GM21390 (cell line): Measurements from ENCODE around the gene ZP2.
"Not testable (repeated sequence)": the region's sequence is repeated elsewhere in the genome, so short reads cannot be mapped to it uniquely, and the experiment has no call there.

ENCODE experiments used
- ATAC-seq: cut with Tn5 transposase; IDR thresholded peaks from one replicate; pipeline ENCODE4 v1.9.1; 2021; ENCODE audit not compliant: unreplicated experiment

Gene ZP2

DNA sequence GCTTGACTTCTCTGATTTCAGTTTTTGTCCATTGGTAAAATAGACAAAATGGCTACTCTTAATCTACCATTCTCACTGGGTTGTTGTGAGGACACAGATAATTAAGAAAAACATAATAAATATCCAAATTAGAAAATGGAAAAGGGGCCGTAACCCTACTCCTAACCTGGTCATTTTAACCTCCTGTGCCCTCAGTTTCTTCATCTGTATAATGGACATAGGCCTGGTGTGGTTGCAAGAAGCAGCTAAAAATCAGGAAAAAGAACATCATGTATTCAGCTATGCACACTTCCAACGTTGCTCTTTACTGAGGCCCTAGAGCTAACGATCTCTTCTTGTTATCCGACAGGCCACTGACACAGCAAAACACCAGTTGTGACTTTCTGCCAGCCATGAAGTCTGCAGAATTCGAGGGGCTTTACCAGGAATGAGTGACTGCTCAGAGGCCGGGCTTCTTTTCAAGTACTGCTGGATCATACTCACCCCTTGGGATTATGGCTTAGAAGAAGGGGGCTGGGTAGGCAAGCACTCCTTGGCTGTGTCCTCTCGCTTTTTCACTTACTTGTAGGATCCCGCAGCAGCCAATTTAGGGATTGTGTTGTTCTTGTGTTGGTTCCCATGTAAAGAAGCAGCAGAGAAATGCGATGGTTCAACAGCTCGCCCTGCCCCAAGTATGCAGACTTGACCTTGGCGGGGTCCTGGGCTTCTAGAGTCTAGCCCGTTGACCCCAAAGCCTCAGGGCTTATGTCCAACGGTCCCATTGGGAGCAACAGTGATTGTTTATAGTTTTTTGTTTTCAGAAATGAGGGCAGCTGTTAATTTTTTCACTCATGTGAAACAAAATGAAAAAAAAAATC lies 32.0 kb downstream of the ZP2 start:
- no peak for ATAC-seq

- no peak for ATAC-seq
These were observed 36.0 kb downstream of the ZP2 start for GRCh38 chr16:21175397-21175796.

DNA sequence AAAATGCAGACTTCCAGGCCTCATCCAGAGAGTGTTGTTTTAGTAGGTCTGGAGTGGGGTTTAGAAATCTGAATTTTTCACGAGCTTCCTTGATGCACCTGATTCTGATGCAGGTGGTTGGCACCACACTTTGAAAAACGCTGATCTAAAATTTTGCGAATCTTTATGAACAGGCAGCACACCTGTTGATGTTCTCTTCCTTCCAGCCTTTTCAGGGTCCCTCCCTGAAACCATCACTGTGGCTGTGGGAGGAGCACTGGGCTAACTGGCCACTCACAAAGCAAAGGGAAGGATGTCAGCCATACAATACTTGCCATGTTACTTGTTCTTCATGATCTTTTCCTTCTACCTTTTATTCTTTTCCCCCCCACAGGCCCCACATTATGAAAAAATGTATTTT lies 38.7 kb downstream of the ZP2 start:
- no peak for ATAC-seq

GRCh38 chr16:21170116-21170515 lies 41.3 kb downstream of the ZP2 start:
- not testable (repeated sequence) for ATAC-seq

DNA sequence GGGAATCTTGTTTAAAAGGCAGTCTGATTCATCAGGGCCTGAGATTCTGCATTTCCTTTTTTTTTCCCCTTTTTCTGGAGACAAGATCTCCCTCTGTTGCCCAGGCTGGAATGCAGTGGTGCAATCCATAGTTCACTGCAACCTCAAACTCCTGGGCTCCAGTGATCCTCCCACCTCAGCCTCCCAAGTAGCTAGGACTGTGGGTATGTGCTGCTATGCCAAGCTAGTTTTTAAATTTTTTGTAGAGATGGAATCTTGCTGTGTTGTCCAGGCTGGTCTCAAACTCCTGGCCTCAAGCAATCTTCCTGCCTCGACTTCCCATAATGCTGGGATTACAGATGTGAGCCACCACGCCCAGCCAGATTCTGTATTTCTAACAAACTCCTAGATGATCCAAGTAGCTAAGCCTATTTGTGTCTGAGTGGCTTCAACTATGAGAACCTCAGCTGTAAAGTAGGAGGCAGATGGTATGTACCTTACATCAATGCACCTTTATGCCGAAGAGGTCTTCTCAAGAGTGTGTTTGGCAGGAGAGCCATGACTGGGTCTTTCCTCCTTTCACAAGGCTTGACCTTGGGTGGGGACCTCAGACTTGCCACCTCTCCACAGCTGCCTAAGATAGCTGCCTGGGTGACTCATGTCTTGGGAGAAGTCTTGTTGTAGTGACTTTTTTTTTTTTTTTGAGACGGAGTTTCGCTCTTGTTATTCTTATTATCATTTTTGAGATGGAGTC lies 42.0 kb downstream of the ZP2 start:
- no peak for ATAC-seq

- no peak for ATAC-seq
These were observed 43.3 kb downstream of the ZP2 start for GRCh38 chr16:21167929-21168602.

DNA sequence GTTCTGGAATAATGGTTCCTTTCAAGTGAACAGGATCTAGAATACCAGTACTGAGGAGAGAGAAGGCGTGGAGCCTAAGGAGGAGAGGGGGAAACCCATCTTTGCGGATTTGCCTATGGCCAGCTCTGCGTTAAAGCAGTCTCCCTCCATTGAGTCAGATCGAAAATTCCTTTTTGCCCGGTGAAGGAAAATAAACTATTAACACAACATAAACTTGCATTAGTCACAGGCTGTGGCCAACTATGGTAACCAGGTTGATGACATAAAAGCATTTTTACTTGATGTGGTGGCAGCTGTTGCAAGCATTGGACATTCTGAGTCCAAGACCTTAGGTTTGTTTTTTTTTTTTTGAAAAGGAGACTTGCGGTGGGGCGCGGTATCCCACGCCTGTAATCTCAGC lies 44.0 kb downstream of the ZP2 start:
- ATAC-seq = no peak

DNA sequence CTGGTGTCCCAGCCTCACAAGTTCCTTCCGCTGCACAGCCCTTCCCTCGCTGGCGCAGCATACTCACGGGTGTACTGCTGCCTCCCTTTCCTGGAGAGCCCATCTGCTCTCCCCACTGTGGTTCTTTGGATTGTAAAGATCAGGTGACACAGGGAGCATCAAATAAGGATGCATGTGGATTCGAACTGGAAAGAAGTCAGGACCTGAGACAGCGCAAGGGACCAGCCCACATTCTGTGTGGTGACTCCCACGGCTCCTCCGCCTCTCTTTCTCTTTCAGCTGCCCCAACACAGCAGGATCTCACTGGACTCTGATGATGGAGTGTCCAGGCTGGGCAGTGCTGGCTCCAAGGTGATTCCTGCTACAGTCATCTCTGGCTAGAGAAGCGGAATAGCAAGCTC lies 44.8 kb downstream of the ZP2 start:
- ATAC-seq = no peak

- no peak for ATAC-seq
These were observed 46.7 kb downstream of the ZP2 start for GRCh38 chr16:21164521-21165168.

- ATAC-seq = no peak
These were observed 47.8 kb downstream of the ZP2 start for GRCh38 chr16:21163576-21163975.

DNA sequence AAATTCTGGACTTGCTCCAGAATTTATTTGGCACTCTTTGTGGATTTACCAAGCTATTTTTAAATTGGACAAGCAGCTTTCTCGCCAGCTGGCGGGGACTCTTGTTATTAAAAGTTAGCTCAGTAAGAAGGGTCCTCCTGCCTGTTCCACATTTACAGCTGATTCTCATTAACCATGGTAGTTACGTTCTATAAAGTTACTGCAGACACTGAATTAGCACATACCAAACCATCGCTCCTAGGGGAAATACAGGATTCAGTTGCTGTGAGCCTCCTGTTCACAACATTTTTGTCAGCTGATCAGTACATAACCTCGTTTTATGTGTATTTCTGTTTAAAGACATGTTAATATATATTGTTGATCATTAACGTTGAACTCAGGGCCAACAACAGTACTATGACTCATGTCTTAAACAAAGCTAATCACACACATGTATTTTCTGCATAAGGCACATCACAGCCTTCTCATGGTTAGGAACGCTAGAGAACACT lies 48.7 kb downstream of the ZP2 start:
- no peak for ATAC-seq

- ATAC-seq = no peak
These were observed 50.2 kb downstream of the ZP2 start for GRCh38 chr16:21161211-21161610.

- no peak for ATAC-seq
These were observed 51.1 kb downstream of the ZP2 start for GRCh38 chr16:21160276-21160675.

GRCh38 chr16:21159281-21159951 lies 52.0 kb downstream of the ZP2 start:
- no peak for ATAC-seq

DNA sequence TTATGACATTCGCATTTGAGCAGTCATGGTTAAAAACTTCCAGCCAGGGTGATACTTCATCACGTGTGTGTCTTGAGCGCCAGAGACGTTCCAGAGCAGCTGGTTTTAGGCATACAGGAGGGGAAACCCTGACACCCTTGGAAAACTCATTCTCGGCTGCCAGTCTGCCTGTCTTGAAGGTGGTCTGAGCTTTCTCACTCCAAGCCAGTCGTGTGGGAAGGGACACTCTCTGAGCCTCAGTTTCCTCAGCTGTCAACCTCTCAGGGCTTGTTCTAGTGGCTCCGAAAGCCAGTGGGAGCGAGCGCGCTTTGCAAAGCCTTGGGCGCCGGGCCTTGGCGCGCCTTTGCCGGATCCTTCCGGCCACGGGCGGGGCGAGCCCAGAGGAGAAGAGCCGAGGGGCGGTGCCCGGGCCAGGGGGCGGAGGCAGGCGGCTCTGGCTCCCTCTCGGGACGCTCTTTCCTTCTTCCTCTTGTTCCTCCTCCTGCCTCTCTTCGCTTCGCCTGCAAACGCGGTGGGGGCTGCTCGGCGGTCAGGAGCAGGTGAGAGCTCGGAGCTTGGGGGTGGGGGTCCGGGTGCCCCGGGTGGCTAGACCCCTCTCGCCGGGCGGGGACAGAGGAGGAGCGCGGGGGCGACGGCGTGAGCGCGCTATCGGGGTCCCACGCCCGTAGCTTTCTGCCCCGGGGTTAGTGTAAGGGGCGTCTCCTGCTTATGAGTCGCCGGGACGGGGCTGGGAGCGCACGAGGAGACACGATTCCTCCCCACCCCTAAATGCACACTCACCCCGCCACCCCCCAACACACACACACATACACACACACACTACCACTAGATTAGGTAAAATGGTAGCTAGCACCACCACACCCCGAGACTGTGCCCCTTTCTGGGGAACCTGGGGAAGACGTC lies 52.9 kb downstream of the ZP2 start, which contains the start of gene LDAF1:
Gene LDAF1, plus strand, starts transcription at position 467 of the 903 bp plus-strand sequence. CDS start 2,509 bp downstream, outside the sequence.
- ATAC-seq = peak; percentile 84

GRCh38 chr16:21157632-21158031 lies 53.7 kb downstream of the ZP2 start:
- no peak for ATAC-seq

GRCh38 chr16:21156767-21157467 lies 54.5 kb downstream of the ZP2 start:
- no peak for ATAC-seq

DNA sequence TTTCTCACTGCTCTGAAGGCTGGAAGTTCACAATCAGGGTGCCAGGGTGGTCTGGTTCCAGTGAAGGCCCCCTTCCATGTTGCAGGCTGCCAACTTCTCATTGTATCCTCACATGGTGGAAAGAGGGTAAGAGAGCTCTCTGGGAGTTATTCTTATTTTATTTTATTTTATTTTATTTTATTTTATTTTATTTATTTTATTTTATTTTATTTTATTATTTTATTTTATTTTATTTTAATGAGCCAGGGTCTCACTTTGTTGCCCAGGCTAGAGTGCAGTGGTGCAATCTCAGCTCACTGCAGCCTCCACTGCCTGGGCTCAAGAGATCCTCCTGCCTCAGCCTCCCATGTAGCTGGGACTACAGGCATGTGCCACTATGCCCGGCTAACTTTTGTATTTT lies 55.4 kb downstream of the ZP2 start:
- ATAC-seq = not testable (repeated sequence)
